Measurements from ENCODE around the gene KCNC4.

The KCNC4 gene

DNA sequence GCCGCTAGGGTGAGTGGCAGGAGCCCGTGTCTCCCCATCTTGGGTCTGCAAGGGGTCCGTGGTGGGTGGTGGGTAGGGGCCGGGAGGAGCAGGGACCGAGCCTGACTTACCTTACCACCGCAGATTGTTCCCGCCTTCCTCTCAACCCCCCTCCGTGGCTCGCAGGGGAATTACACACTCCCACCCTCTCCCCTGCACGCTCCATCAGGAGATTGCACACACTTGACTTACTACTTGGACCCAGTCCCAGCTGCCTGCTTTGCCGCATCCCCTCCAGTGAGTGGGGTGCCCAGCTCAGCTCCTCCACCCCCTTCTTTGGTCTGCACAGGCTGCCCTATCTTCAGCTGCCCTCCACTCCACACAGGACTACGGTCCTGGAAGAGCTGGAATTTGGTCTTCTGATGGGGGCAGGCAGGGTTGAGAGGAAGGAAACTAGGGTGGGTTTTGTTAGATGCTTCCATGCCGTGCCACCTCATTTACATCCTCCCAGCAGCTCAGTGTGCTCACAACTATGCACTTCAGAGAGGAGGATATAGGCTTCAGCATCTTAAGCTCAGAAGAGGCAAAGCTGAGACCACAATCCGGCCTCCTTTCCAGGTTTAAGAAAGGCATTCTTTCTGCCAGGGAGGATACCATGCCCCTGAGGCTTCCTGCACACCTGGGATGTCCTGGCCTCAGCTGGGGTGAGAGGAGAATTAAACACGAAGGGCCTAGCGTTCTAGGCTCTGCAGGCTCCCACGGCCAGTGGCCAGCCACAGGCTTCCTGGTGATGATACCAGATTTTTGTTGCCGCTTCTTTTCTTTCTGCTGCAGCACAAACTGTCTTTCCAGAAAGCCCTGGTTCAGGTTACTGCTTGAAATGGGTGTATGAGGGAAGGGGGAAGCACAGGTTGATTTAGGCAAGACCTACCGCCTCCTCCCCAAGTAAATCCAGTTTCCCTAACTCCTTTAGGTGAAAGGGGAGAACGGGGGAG, 2.3 kb downstream of the KCNC4 start:
- peak; percentile 72 for DNase-seq

DNA sequence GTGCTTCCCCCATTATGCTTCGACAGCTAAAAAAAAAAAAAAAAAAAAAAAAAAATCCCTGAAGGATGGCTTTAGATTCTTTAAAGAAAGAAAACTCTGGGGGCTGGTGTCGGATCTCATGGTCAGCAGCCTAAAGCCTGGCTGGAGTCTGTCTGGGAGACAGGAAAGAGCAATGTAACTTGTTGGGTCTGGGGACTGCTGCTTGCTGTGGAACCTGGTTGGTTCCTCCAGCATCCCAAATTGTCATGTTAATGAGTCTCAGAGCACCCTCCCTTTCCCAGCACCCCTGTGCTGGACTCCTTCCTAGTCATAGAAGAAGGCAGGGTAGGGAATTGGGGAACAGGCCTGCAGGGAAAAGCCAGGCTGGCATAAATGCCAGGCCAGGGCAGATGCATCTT, 3.0 kb downstream of the KCNC4 start:
- no peak for DNase-seq

DNA sequence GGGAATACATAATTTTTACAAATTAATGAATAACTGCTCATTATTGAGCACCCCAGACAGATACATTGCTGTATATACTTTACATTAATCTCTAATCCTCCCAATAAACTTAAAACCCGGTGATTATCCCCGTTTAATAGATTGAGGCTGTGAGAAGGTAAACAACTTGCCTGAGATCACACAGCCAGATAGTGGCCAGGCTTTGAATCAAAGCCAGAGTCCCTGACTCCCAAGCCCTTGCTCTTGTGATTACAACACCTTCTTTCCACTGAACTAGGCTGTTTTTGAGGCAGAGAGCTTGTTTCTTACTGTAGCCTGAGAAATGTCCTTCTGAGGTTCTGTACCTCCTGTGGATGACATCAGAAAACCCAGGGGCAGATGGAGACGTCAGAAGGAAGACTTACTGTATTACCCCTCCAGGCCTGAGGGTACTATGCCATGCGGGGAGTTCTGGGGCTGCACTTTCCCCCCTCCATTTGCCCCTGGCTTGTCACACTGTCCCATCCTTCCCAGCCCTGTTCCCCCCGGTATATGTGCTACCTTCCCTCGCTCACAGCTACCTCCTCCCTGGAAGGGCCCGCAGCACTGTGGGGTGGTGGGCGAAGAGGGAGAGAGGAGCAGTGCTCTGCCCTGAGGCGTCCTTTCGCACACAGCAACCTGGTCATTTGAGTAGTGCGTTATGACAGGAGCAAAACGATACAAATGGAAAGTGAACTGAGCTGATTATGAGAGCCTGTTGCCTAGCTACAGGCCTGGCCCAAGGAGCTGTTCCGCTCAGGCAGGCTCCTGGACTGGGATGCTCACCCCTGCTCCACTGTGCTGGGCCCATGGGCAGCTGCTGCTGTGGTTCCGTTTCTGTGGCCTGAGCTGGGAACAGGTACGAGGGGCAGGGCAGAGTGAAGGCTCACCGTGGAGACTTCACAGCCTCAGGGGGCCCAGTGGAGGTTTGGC, 4.6 kb downstream of the KCNC4 start:
- DNase-seq = no peak

DNA sequence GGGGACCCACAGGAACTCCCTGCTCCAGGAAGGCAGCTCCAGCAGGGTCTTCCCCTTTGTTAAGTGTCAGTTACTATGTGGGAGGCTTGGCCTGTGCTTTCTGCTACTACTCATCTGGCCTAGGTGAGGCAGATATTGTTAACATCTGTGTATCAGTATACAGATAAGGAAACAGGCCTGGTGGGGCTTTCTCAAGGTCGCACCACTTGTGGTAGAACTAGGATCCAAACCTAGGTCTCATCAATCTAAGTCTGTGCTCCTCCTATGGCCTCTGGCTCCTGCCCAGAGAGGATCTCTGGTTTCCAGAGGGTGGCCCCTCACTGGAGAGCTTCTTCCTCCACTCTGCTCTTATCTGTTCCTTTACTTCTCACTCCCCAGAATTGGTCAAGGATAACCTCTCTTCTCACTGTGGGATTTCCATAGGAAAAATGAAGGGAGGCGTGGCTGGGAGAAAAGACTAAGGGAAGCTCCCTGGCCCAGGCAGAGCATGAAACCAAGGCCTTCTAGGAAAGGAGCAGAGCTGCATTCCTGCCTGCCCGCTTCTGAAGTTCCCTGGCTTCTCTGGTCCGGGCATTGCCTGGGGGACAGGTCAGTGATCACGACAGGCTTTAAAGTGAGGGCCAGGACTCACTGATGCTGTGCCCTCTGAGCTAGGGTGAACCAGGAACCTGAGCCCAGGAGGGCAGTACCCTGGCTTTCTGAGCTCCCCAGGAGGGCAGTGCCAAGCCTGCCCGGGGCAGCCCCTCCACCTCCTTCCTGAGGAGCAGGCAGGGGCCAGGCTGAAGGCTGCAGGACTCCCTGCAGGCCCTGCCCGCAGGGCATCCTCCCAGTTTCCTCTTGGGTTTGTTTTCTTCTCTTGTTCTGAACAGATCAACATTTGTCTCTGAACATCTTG, 5.8 kb downstream of the KCNC4 start:
- DNase-seq = no peak

DNA sequence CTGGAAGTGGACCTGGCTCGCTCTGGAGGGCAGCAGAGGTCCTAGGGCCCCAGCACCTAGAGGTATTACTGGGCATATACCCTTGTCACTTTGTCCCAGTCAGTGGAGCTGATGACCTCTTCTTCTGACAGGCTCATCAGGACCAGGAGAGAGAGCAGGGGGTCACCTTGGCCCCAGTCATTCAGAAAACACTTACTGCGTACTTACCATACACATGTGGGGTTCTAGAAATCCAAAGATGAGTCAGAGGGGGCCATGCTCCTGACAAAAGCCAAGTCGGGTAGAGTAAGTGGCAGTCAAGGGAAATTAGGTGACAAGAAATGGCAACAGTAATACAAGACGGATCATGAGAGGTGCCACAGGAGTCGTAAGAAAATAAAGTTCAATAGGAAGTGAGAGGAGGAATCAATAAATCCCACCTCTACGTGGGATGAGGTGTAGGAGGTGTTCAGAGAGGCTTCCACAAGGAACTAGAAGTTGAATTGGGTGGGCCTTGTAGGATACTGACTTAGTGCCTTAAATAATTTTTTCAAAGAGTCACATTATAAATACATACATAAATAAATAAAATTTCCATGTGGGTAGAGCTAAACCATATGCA, 6.8 kb downstream of the KCNC4 start:
- DNase-seq = no peak

DNA sequence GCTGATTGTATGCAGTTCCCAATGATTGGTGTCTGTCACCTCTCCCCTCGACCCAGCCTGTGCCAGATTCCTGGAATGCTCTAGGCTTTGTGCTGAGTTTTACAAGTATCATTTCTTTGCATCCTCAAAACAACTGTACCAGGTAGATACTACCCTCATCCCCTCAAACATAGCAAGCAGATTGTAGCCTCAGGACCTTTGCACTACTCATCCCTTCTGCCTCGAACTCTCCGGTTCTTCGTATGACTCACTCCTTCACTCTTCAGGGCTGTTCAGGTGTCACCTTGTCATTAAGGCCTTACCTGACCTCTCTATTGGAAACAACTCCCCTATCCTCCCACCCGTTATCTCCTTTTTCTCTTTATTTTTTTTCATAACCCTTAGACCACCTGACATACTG, 8.0 kb downstream of the KCNC4 start:
- no peak for DNase-seq

DNA sequence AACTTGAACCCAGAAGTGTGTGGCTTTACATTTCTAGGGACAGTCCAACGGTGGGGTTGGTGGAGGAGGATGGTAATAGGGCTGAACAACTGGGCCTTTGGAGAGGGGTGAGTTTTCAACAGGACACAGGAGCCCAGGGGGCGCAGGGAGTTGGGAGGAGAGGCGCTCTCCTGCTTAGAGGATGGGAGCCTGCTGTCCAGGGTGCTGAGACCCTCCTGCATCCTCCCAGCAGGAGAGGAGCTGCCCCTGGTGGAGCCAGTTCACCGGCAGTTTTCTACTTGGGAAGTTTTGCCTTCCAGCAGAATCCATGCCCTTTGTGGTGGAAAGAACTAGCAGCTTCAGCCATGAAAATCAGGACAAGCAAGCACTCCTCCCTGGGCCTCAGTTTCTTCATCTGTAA, 8.6 kb downstream of the KCNC4 start:
- no peak for DNase-seq

DNA sequence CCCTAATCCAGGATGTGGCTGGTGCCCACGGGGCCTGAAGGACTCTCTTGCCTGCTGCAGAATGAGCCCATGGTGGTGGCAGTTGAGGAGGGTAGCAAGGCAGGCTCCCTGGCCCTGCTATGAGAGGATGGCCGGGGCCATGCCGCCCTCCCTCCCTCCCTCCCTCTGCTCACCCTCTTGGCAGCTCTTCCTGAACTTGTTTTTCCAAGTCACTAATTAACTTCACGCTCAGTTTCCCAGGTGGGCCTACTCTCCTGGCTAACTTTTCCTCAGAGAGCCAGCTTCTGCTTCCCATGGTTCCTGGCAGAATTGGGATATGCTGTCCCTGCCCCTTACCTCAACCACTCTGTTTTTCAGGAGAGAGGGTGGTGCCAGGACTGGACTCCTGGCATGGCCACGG, 10.2 kb downstream of the KCNC4 start:
- no peak for DNase-seq

DNA sequence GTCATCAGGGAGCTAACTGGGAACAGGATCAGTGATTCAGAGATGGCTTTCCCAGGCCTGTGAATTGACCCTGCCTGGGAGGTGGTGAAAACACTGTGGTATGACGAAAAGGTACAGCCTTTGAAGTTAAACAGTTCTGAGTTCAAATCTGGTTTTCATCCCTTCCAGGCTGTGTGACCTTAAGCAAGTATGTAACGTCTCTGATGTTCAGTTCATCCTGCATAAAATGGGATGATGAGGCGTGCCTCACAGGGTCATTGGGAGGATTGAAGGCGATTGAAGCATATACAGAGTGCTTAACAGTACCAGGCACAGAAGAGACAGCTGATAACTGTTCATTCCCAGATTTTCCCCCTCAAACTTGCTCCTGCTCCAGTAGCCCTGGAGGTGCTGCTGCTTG, 11.0 kb downstream of the KCNC4 start:
- no peak for DNase-seq

DNA sequence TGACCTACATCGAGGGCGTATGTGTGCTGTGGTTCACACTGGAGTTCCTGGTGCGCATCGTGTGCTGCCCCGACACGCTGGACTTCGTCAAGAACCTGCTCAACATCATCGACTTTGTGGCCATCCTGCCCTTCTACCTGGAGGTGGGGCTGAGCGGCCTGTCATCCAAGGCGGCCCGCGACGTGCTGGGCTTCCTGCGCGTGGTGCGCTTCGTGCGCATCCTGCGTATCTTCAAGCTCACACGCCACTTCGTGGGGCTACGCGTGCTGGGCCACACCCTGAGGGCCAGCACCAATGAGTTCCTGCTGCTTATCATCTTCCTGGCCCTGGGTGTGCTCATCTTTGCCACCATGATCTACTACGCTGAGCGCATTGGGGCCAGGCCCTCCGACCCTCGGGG, 13.0 kb downstream of the KCNC4 start:
- no peak for DNase-seq

DNA sequence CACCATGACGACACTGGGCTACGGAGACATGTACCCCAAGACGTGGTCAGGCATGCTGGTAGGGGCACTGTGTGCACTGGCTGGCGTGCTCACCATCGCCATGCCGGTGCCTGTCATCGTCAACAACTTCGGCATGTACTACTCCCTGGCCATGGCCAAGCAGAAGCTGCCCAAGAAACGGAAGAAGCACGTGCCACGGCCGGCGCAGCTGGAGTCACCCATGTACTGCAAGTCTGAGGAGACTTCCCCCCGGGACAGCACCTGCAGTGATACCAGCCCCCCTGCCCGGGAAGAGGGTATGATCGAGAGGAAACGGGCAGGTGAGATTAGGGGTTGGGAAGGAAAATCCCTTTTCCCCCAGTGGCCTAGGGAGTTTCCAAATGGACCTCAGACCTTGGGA, 13.5 kb downstream of the KCNC4 start:
- DNase-seq = no peak

DNA sequence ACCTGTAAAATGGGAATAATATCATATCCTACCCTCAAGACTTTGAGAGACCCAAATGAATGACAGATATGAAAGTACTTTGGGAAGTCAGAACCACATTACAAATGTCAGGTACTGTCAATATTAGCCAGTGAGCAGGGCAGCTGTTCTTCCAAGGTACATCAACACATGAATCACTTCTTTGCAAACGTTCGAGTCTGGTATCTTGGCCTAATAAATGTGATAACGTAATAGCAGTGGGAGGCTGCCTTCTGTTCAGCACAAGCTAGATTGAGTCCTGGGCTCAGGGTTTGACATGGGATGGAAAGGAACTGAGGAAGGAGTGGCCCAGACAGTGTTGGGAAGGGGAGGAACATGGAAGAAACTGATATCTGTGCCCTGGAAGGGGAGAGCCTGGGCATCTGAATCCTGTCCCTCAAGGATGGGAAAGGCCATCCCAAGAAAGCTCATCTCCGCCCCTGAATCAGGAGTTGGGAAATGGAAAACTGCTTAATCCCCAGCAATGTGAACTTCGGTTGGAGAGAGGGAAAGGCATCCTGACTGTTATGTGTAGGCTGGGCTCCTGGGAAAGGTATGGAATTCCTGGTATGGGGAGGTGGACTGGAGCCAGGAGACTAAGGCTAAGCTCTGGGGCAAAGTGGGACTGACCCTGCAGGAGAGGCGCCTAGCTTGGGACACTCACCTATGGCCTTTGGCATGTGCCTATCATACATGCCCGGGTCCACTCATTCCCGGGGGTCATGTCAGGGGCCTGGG, 14.3 kb downstream of the KCNC4 start:
- no peak for DNase-seq

DNA sequence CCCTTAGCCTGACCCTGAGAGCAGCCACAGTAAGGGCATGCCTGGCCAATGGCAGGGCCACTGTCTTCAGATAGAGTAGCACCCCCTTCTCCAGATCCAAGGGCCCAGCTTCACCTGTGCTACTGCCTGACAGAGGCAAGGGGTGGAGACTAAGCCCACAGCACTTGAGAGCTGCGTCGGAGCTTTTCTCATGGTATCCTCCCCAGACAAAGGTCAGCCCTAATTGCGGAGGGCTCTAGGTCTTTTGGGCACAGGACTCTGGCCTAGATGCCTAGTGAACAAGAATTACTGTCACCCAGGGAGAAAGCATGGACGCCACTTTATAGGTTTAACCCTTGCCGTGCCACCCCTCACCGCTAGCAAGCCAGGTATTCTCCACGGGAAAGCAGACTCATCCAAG, 15.1 kb downstream of the KCNC4 start:
- no peak for DNase-seq

DNA sequence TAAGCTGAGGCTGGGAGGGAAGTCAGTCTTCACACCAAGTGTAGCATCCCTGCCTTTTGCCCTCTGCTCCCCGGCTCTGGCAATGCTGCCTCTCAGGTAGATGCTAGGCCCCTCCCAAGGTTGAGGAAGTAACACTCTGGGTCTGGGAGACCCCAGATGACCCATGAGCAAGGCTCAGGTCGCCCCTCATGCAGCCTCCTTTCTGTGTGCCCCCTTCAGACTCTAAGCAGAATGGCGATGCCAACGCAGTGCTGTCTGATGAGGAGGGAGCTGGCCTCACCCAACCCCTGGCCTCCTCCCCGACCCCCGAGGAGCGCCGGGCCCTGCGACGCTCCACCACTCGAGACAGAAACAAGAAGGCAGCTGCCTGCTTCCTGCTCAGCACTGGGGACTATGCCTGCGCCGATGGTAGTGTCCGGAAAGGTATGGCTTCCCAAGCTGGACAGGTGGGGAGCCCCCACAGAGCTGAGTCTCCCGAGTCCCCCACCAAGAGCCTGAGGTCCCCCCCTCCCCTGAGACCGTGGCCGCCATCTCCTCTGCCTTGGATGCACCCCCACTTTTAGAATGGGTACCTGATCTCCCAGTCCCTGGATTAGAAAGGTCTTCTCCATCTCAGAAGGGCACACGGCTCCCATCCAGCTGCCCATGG, 15.8 kb downstream of the KCNC4 start:
- no peak for DNase-seq

DNA sequence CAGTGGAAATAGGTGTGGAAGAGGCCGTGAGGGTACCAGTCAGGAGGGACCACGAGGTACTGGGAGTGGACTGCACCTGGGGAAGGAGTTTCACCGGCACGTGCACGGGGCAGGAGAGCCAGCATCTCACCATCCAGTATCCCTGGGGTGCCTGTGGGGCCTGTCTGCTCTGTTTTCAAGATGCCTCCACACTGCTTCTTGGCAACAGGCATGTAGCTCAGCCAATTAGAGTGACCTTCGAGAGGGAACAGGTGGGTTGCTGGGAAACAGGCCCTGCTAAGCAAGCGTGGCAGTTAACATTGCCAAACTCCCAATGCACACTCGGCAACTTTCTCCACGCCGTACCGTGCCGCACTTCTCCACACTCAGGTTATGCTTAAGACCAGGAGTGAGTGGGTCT, 17.7 kb downstream of the KCNC4 start:
- no peak for DNase-seq

DNA sequence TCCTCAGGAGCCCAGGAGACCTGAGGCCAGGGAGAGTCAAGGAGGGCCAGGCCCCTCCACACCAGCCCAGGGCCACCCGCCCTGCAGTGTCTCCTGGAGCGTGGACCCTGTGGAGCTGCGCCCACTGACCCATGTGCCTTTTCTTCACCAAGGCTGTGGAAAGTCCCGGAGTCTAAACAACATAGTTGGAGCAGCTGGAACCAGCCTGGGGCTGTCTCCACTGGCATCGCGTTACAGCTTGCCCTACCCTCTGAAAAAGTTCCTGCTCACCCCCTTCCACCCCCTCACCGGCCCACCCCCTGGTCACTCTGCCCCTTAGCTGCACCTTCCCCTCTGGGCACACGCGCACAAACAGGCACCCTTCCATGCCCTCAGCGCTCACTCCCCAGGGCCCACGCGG, 18.3 kb downstream of the KCNC4 start:
- DNase-seq = no peak

DNA sequence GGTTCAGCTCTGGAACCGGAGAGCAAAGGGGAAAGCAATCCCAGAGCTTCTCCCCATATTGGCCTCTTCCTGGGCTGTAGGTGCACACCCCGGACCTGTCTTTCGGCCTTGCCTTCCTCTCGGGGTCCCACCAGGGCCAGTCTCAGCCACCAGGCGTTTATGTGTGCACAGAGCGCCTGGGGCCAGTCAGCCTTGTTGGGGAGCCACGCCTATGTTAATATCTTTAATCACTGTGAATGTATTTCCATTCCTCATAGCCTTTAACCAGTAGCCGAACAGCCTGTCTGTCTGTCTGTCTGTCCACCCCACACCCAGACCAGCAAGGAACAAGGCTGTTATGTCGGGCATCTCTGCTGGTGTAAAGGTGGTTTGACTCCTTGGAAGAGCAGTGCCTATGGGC, 18.8 kb downstream of the KCNC4 start:
- DNase-seq = no peak

DNA sequence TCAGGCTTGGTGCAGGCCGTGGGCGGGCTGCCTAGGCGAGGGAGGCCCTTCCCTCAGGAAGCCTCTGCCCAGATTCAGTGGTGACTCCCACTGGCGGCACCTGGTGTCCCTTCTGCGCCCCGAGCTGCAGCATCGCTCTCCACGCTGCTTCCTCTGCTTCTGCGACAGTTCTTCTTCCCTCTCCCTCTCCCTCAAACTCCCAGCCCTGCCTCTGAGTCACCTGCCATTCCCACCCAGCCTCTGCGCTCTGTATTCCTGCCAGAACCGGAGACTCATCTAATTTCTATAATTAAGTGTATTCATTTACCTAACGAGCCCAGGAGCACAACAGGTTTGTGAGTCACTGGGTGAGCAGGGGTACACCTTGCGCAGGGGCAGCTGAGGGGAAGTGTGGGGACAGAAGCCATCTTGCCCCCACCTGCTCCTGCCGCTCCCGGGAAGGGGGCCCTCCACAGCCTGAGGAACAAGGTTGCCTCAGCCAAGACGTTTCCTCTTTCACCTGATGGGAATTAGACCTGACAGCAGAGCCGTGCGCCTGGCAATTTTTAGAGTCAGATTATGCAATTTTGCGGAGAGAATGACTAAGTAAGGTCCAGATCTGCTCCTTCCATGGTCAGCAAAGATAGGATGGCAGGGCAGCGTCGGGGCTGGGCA, 19.4 kb downstream of the KCNC4 start:
- no peak for DNase-seq

DNA sequence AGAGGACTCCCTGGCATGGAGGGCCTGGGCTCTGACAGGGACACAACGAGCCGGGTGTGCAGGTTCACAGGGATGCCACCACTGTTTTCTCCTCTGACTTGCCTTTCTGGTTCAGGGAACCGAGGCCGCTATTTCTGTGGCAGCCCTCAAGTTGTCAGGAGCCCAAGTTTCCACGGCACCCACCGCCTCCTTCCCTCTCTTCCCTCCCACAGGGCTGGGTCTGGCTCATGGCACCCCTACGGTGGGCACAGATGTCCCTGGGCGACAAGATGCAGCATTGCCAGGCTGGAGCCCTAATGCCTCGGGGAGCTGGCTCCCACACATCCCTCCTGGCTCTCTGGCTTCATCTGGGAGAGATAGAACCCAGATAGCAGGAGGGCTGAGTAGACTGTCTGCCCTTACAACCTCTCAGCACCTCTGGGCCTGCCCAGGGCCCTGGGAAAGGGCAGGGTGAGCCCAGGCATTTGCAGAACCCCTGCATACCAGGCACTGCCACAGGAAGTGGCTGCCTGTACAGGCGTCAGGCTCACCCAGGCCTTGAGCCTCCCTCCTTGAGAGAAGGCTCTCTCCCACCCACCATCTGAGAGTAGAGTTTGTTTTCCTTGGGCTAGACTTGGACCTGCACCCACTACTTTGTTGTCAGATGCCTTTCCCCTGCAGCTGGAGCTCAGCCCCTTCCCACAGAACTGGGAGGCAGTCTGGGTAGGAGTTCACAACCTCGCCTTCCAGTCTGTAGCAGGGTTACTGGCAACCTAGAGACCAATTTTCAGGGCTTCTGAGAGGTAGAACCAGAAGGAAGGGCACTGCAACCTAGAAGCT, 20.5 kb downstream of the KCNC4 start:
- no peak for DNase-seq

DNA sequence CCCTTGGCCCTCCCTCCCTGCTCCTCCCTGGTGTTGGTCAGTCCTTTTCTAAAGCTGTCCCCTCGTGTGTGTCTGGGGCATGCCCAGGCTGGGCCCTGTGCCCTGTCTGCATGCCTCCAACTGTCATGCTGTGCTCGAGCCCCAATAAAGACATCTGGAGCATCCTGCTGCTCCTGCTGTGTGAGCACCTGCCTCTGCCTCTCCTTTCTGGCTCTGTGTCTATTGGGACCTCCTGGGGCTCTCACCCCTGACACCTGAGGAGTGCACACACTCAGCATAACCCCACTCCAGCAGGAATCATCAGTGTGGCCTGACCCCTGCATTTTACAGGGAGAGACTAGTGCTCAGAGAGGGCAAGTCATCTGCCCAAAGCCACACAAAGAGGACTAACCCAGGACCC, 23.7 kb downstream of the KCNC4 start:
- peak; percentile 79 for DNase-seq

Data from NCI-H2171 (cell line).